Endothelial cell of umbilical vein (primary cell): ENCODE measurements around the gene PCDHGA6. TPM values are rescaled to one million over a fixed set of nuclear protein-coding genes. Genes with fewer than 3 reads are reported as not detected.

Experiments used
- BruUV-seq: library from RNA; stranded (reverse); fragments of 400-500 nt; replicated peaks from 2 replicates; lab custom pipeline; 2021; lab: Mats Ljungman, UMichigan
- CTCF ChIA-PET: fragments of 300-600, 350-600 bp; sonication (Branson Sonifier 250); formaldehyde crosslinking; loops from one replicate; lab custom pipeline; 2021; ENCODE audit warnings: antibody characterized with exemption, inconsistent platforms; lab: Charles Lee
- POLR2A ChIA-PET: fragments of 300-600, 350-600 bp; sonication (Branson Sonifier 250); formaldehyde crosslinking; loops from one replicate; lab custom pipeline; 2021; ENCODE audit warnings: antibody characterized with exemption, inconsistent platforms; lab: Charles Lee
- DNase-seq: peaks from one replicate; pipeline ENCODE4 v3.0.0-alpha.2; 2011; ENCODE audit warnings: low read depth, low spot score
- FAIRE-seq: peaks from 2 replicates; lab custom pipeline; 2011; peaks lifted over from hg19 to GRCh38; lab: Jason Lieb, UNC
- H2AFZ ChIP-seq: 2 replicates; pipeline ENCODE4 v1.6.0; 2012; ENCODE audit warnings: low read depth, low read length, control low read depth, inconsistent platforms
- H3K27ac ChIP-seq: 2 replicates; pipeline ENCODE4 v1.5.1; 2011; ENCODE audit warnings: low read depth, mild to moderate bottlenecking, control low read depth, low read length, moderate library complexity; ENCODE audit not compliant: insufficient read depth
- H3K27me3 ChIP-seq, 2 experiments: 2 replicates each; pipeline versions ENCODE4 v1.6.0 to v1.6.1; 2011; ENCODE audit warnings: low read length in 2 of 2, mixed read lengths in 1 of 2; ENCODE audit not compliant: control insufficient read depth in 2 of 2, insufficient read depth in 2 of 2
- H3K36me3 ChIP-seq, 2 experiments: 2 replicates in 1 of 2; 3 replicates in 1 of 2; pipeline ENCODE4 v1.5.1; 2011; ENCODE audit warnings: low read length in 2 of 2, mild to moderate bottlenecking in 1 of 2, moderate library complexity in 1 of 2; ENCODE audit not compliant: control insufficient read depth in 2 of 2, insufficient read depth in 2 of 2; ENCODE audit errors: extremely low read depth in 1 of 2
- H3K4me1 ChIP-seq: 3 replicates; pipeline ENCODE4 v1.5.1; 2011; ENCODE audit warnings: mild to moderate bottlenecking, low read length; ENCODE audit not compliant: control insufficient read depth, insufficient read depth; ENCODE audit errors: extremely low read depth
- H3K4me2 ChIP-seq: 2 replicates; pipeline ENCODE4 v1.6.1; 2011; ENCODE audit warnings: low read length, control low read depth, mixed read lengths; ENCODE audit not compliant: insufficient read depth
- H3K4me3 ChIP-seq, 3 experiments: fragments of 200-600 bp in 1 of 3; sonication (generic), shearing (Covaris generic) in 1 of 3; replicated peaks in 1 of 3; 2 replicates each; pipeline ENCODE4 v1.5.1; 2011 to 2016; ENCODE audit warnings: control low read depth in 3 of 3, low read length in 3 of 3, mild to moderate bottlenecking in 2 of 3, inconsistent platforms in 1 of 3, low read depth in 1 of 3, moderate library complexity in 1 of 3; ENCODE audit not compliant: insufficient read depth in 1 of 3
- H3K79me2 ChIP-seq: 2 replicates; pipeline ENCODE4 v1.6.0; 2012; ENCODE audit warnings: low read length, inconsistent platforms; ENCODE audit not compliant: control insufficient read depth, insufficient read depth
- H3K9ac ChIP-seq: replicated peaks from 2 replicates; pipeline ENCODE3; 2011; ENCODE audit warnings: low read length, control low read depth; ENCODE audit not compliant: insufficient read depth; ENCODE audit errors: extremely low read depth
- H3K9me1 ChIP-seq: replicated peaks from 3 replicates; pipeline ENCODE4 v1.6.0; 2011; ENCODE audit warnings: mild to moderate bottlenecking, low read length; ENCODE audit not compliant: control insufficient read depth, insufficient read depth; ENCODE audit errors: extremely low read depth
- H3K9me3 ChIP-seq: replicated peaks from 2 replicates; pipeline ENCODE4 v1.5.1; 2012; ENCODE audit warnings: low read length, inconsistent platforms; ENCODE audit not compliant: control insufficient read depth, insufficient read depth
- H4K20me1 ChIP-seq: replicated peaks from 2 replicates; pipeline ENCODE3; 2011; ENCODE audit warnings: mild to moderate bottlenecking, low read length; ENCODE audit not compliant: control insufficient read depth, insufficient read depth; ENCODE audit errors: extremely low read depth
- CTCF ChIP-seq, 2 donors: IDR thresholded peaks; 1 replicate in 1 of 2; 2 replicates in 1 of 2; pipeline ENCODE4 v1.5.1; 2011; ENCODE audit warnings: low read length in 2 of 2, mild to moderate bottlenecking in 2 of 2, moderate library complexity in 2 of 2, control low read depth in 1 of 2, inconsistent platforms in 1 of 2, low read depth in 1 of 2; ENCODE audit not compliant: insufficient read depth in 1 of 2; ENCODE audit errors: extremely low read depth in 1 of 2
- FOS ChIP-seq: IDR thresholded peaks from 2 replicates; pipeline ENCODE4 v1.6.1; 2011; ENCODE audit warnings: mild to moderate bottlenecking, low read length, moderate library complexity, borderline replicate concordance; ENCODE audit not compliant: insufficient read depth
- MYC ChIP-seq: IDR thresholded peaks from one replicate; pipeline ENCODE4 v1.6.1; 2011; ENCODE audit warnings: mild to moderate bottlenecking, low read depth, low read length
- POLR2A ChIP-seq: IDR thresholded peaks from 2 replicates; pipeline ENCODE4 v1.6.1; 2012; ENCODE audit warnings: low read depth, mild to moderate bottlenecking, control low read depth, low read length
- POLR2AphosphoS5 ChIP-seq: IDR thresholded peaks from 2 replicates; pipeline ENCODE4 v1.6.1; 2012; ENCODE audit warnings: low read depth, mild to moderate bottlenecking, control low read depth, low read length, moderate library complexity; ENCODE audit not compliant: insufficient read depth
- dilution Hi-C: fragments of 300-500 bp; cut with MboI; formaldehyde crosslinking; loops from one replicate; pipeline ENCODE4 v1.15.0; 2019; ENCODE audit warnings: low sequenced_read_pairs; ENCODE audit not compliant: extremely low pct_ligation_motif_present
- intact Hi-C: fragments of 100-400 bp; cut with micrococcal nuclease; formaldehyde crosslinking; loops from one replicate; pipeline ENCODE4 v1.10.0; 2022
- polyA plus RNA-seq, 4 experiments: library from polyadenylated mRNA; depleted of rRNA in 3 of 4; stranded (reverse) in 3 of 4; unstranded in 1 of 4; fragments of >200 nt; gene quantifications; 2 replicates each; pipeline versions ENCODE4 v1.2.1 to v1.2.3, GENCODE V29; 2011 to 2012; ENCODE audit warnings: missing spikeins in 1 of 4
- total RNA-seq: library from RNA; stranded (reverse); gene quantifications from 2 replicates; pipeline ENCODE4 v1.2.3, GENCODE V29; 2021

The PCDHGA6 gene
- total and polyA plus RNA-seq, 2 donors (not counting 3 experiments of a cell fraction or from before 2014, with no cell fraction given): 2.6 to 2.7 TPM

- TF ChIP-seq POLR2AphosphoS5 (no peak), POLR2A (no peak), MYC (no peak)
- ChIA-PET POLR2A (no interaction called here), CTCF (no interaction called here)
- FAIRE-seq: no peak
- Histone ChIP-seq H4K20me1 (no peaks in the 10 kb centered on the region), H2AFZ (no peak overlapping the region), H3K4me2 (no peak overlapping the region), H3K9me3 (no peaks in the 10 kb centered on the region), H3K27me3 (peaks cover 27 to 60% of the 10 kb centered on the region in 2 experiments), H3K9ac (no peak overlapping the region), H3K36me3 (no peaks in the 10 kb centered on the region), H3K4me1 (no peaks in the 10 kb centered on the region), H3K9me1 (no peaks in the 10 kb centered on the region), H3K79me2 (no peaks in the 10 kb centered on the region), H3K27ac (no peak overlapping the region), H3K4me3 (no peak overlapping the region)
- DNase-seq: no peak
- BruUV-seq: no TSS peak
- intact Hi-C loops (loop anchor here (5.0 kb wide), 1 partner anchor 211 kb away; no protein-coding TSS in a partner anchor), dilution Hi-C loops (no loop called here)
Observed at GRCh38 chr5:141351591-141351990, 22.1 kb upstream of the PCDHGA6 start.

GRCh38 chr5:141354900-141355469, 18.7 kb upstream of the PCDHGA6 start, which contains the start of gene PCDHGA4:
Gene PCDHGA4, plus strand, starts transcription at chr5:141355021. Its CDS starts 87 bp downstream, at chr5:141355108.
- no peaks in the 10 kb centered on the region for H3K79me2 ChIP-seq
- intact Hi-C loops (loop anchor here (5.0 kb wide), 1 partner anchor 207 kb away; no protein-coding TSS in a partner anchor), dilution Hi-C loops (no loop called here)
- H4K20me1 ChIP-seq: no peaks in the 10 kb centered on the region
- peak within 1 kb of the TSS; percentile 11 to 38 (median 33) for H3K4me3 ChIP-seq
- peak; percentile 34 for DNase-seq
- POLR2A ChIA-PET: no interaction called here
- peaks cover 34 to 58% of the 10 kb centered on the region in 2 experiments for H3K27me3 ChIP-seq
- H3K4me2 ChIP-seq: peak within 1 kb of the TSS; percentile 38
- H3K9me3 ChIP-seq: no peaks in the 10 kb centered on the region
- CTCF ChIA-PET: interaction anchor here (0.6 to 3.0 kb wide), 20 partner anchors 9 to 212 kb away, joined by 3 to 25 read pairs (median 5); partner anchors contain the start of genes PCDHGA11, PCDHGA12, PCDHGA2 and PCDHGA3
- H3K27ac ChIP-seq: no peak within 1 kb of the TSS
- no peak within 1 kb of the TSS for H3K9ac ChIP-seq
- no peaks in the 10 kb centered on the region for H3K36me3 ChIP-seq
- TSS peak; percentile 14 for BruUV-seq
- H3K9me1 ChIP-seq: no peaks in the 10 kb centered on the region
- no peaks in the 10 kb centered on the region for H3K4me1 ChIP-seq
- no peak for FAIRE-seq
- peak within 1 kb of the TSS; percentile 73 for H2AFZ ChIP-seq
- no peak for TF ChIP-seq MYC
- TF ChIP-seq FOS: no peak
- TF ChIP-seq CTCF (IDR thresholded peaks at IDR 0.05; ENCODE audit: extremely low read depth in 1 of 2, insufficient read depth in 1 of 2, low read depth in 1 of 2, low read length in 2 of 2): peak; percentile 33 to 54
- no peak for TF ChIP-seq POLR2AphosphoS5
